K562 (cell line): ENCODE data around the gene VRK2. TPM values are rescaled to one million over a fixed set of nuclear protein-coding genes. Genes with fewer than 3 reads are reported as not detected.
A peak's percentile ranks its signal among the peaks of the same experiment; 100 is the strongest.

ENCODE experiments used
- ATAC-seq: fragments of 200-7000 bp; cut with Tn5 transposase; 3 replicates; pipeline ENCODE4 v1.9.1; 2020; ENCODE audit warnings: moderate library complexity
- BruUV-seq: library from RNA; stranded (reverse); fragments of 400-500 nt; replicated peaks from 2 replicates; lab custom pipeline; 2021; lab: Mats Ljungman, UMichigan
- CTCF ChIA-PET: fragments of 300-600 bp; formaldehyde crosslinking; extraction: SDS; loops from one replicate; lab custom pipeline; 2021; ENCODE audit warnings: low intra/inter-chr PET ratio; lab: Yijun Ruan, JAX
- POLR2A ChIA-PET: fragments of 300-600, 350-650 bp; sonication (Branson Sonifier 250); formaldehyde crosslinking; extraction: SDS; loops from one replicate; lab custom pipeline; 2021; ENCODE audit warnings: antibody characterized with exemption, inconsistent platforms; lab: Yijun Ruan, JAX
- DNase-seq, 4 experiments: peaks; one replicate each; pipeline versions ENCODE4 v3.0.0 to v3.0.0-alpha.2; 2011 to 2018; ENCODE audit warnings: low spot score in 3 of 4, mixed read lengths in 3 of 4; ENCODE audit errors: extremely low read depth in 1 of 4
- FAIRE-seq: peaks from 2 replicates; lab custom pipeline; 2011; peaks lifted over from hg19 to GRCh38; lab: Jason Lieb, UNC
- H2AFZ ChIP-seq: 2 replicates; pipeline ENCODE4 v1.6.0; 2011; ENCODE audit warnings: low read depth, low read length, control low read depth, inconsistent platforms
- H3K27ac ChIP-seq: fragments of 200-600 bp; 3 replicates; pipeline ENCODE4 v1.8.0; 2011; ENCODE audit warnings: low read depth, mild to moderate bottlenecking, control low read depth, inconsistent platforms, low read length, moderate library complexity, mixed read lengths; ENCODE audit errors: extremely low read depth
- H3K27me3 ChIP-seq, 2 experiments: fragments of 300-600 bp in 1 of 2; 2 replicates in 1 of 2; 3 replicates in 1 of 2; pipeline versions ENCODE4 v1.6.0 to v1.8.0; 2011; ENCODE audit warnings: inconsistent platforms in 2 of 2, low read length in 2 of 2, mild to moderate bottlenecking in 1 of 2, mixed read lengths in 1 of 2, moderate library complexity in 1 of 2; ENCODE audit not compliant: control insufficient read depth in 2 of 2, insufficient read depth in 2 of 2
- H3K36me3 ChIP-seq: fragments of 300-600 bp; 3 replicates; pipeline ENCODE4 v1.8.0; 2011; ENCODE audit warnings: mild to moderate bottlenecking, low read length, inconsistent platforms; ENCODE audit not compliant: control insufficient read depth, insufficient read depth
- H3K4me1 ChIP-seq, 2 experiments: fragments of 200-600 bp in 1 of 2; replicated peaks in 1 of 2; 2 replicates in 1 of 2; 3 replicates in 1 of 2; pipeline versions ENCODE4 v1.5.1 to v1.8.0; 2011; ENCODE audit warnings: inconsistent platforms in 2 of 2, low read length in 2 of 2, mild to moderate bottlenecking in 1 of 2, mixed read lengths in 1 of 2, moderate library complexity in 1 of 2; ENCODE audit not compliant: control insufficient read depth in 2 of 2, insufficient read depth in 2 of 2
- H3K4me2 ChIP-seq: 2 replicates; pipeline ENCODE4 v1.6.1; 2011; ENCODE audit warnings: low read length, control low read depth, inconsistent platforms, mixed read lengths; ENCODE audit not compliant: insufficient read depth
- H3K4me3 ChIP-seq: fragments of 200-600 bp; sonication (generic), shearing (Covaris generic); 2 replicates; pipeline ENCODE4 v1.5.1; 2016; ENCODE audit warnings: control low read depth, inconsistent platforms
- H3K79me2 ChIP-seq: fragments of 200-600 bp; 3 replicates; pipeline ENCODE4 v1.8.0; 2011; ENCODE audit warnings: low read length, inconsistent platforms; ENCODE audit not compliant: control insufficient read depth, insufficient read depth
- H3K9ac ChIP-seq, 2 experiments: 2 replicates each; pipeline versions ENCODE4 v1.6.0 to v1.6.1; 2011; ENCODE audit warnings: low read depth in 2 of 2, low read length in 2 of 2, control low read depth in 1 of 2, inconsistent platforms in 1 of 2, mild to moderate bottlenecking in 1 of 2, mixed read lengths in 1 of 2; ENCODE audit not compliant: insufficient read depth in 1 of 2
- H3K9me1 ChIP-seq: one replicate; pipeline ENCODE4 v1.6.0; 2011; ENCODE audit warnings: inconsistent platforms, mild to moderate bottlenecking, low read length, moderate library complexity; ENCODE audit not compliant: control insufficient read depth, insufficient read depth
- H3K9me3 ChIP-seq: replicated peaks from 2 replicates; pipeline ENCODE4 v1.5.1; 2011; ENCODE audit warnings: low read depth, low read length, inconsistent platforms; ENCODE audit not compliant: control insufficient read depth, insufficient read depth
- H4K20me1 ChIP-seq: replicated peaks from 2 replicates; pipeline ENCODE4 v1.6.1; 2011; ENCODE audit warnings: low read length, inconsistent platforms, mixed read lengths; ENCODE audit not compliant: control insufficient read depth, insufficient read depth
- C11orf30 ChIP-seq: fragments of 450-650 bp; IDR thresholded peaks from 2 replicates; pipeline ENCODE4 v1.6.1; 2016; ENCODE audit warnings: low read depth, mild to moderate bottlenecking
- HDAC3 ChIP-seq: fragments of 450-650 bp; IDR thresholded peaks from 2 replicates; pipeline ENCODE4 v1.6.1; 2018; ENCODE audit warnings: borderline replicate concordance, mild to moderate bottlenecking, moderate library complexity; ENCODE audit not compliant: partially characterized antibody
- HEY1 ChIP-seq: fragments of 250-450 bp; sonication (Bioruptor Pico); IDR thresholded peaks from 2 replicates; pipeline ENCODE4 v1.5.0; 2020; ENCODE audit warnings: mild to moderate bottlenecking, moderate library complexity, borderline replicate concordance
- KAT2B ChIP-seq: IDR thresholded peaks from one replicate; pipeline ENCODE4 v1.6.1; 2012; ENCODE audit warnings: low read depth, mild to moderate bottlenecking, control low read depth, inconsistent platforms, low read length, moderate library complexity
- MEIS2 ChIP-seq: fragments of 450-650 bp; IDR thresholded peaks from 2 replicates; pipeline ENCODE4 v1.6.1; 2014; ENCODE audit warnings: mild to moderate bottlenecking; ENCODE audit not compliant: partially characterized antibody
- PHF8 ChIP-seq: fragments of 200-600 bp; sonication (generic); IDR thresholded peaks from 2 replicates; pipeline ENCODE4 v1.6.1; 2012; ENCODE audit warnings: mixed run types, mild to moderate bottlenecking, inconsistent platforms, low read length, moderate library complexity, borderline replicate concordance
- ZNF282 ChIP-seq: sonication (generic); formaldehyde crosslinking; IDR thresholded peaks from 2 replicates; pipeline ENCODE4 v1.8.1; 2023; ENCODE audit warnings: missing genetic modification reagents
- ZNF316 ChIP-seq: fragments of 450-650 bp; IDR thresholded peaks from 2 replicates; pipeline ENCODE4 v1.6.1; 2016
- ZNF589 ChIP-seq: fragments of 200-800 bp; sonication (Bioruptor generic); IDR thresholded peaks from 2 replicates; pipeline ENCODE4 v1.6.1; 2016; ENCODE audit warnings: low read depth, missing genetic modification characterization, missing compliant biosample characterization
- WGBS: fragments of 100-300 bp; shearing (Covaris generic); methylation state at CpG from one replicate; pipeline ENCODE4 v1.1.6; 2016; ENCODE audit warnings: low coverage, mixed read lengths; ENCODE audit not compliant: insufficient coverage; ENCODE audit errors: missing lambda C conversion rate; 5-methylcytosine and 5-hydroxymethylcytosine counted together
- in situ Hi-C: fragments of 300-500 bp; cut with MboI; formaldehyde crosslinking; loops from 4 replicates; pipeline ENCODE4 v1.15.0; 2018; ENCODE audit warnings: inconsistent platforms, mixed read lengths
- intact Hi-C: fragments of 100-400 bp; cut with micrococcal nuclease; formaldehyde crosslinking; loops from 2 replicates; pipeline ENCODE4 v1.14.2; 2022
- polyA plus RNA-seq, 8 experiments: library from polyadenylated mRNA; depleted of rRNA in 4 of 8; stranded (reverse) in 5 of 8; unstranded in 3 of 8; fragments of >200 nt; fragmentation: Nextera tagmentation in 2 of 8; fragmentation: Illumina TruSeq in 1 of 8; extraction: Ambion mirVana in 2 of 8; extraction: Trizol in 1 of 8; gene quantifications; 2 replicates each; pipeline versions ENCODE4 v1.2.1 to v1.2.3, GENCODE V29; 2011 to 2014; ENCODE audit warnings: inconsistent platforms in 1 of 8, missing spikeins in 1 of 8
- total RNA-seq, 7 experiments: library from RNA; depleted of rRNA in 6 of 7; stranded (reverse); fragments of >200 nt in 6 of 7; fragmentation: Illumina TruSeq in 2 of 7; extraction: Trizol in 2 of 7; gene quantifications; 2 replicates each; pipeline versions ENCODE4 v1.2.1 to v1.2.3, GENCODE V29; 2011 to 2021; ENCODE audit warnings: low replicate concordance in 1 of 7
- TF ChIP-seq, protein P1 (sequence below): IDR thresholded peaks from 2 replicates; pipeline ENCODE4 v1.6.1; 2011; ENCODE audit warnings: borderline replicate concordance, low read depth, mild to moderate bottlenecking, moderate library complexity, low read length; ENCODE audit not compliant: insufficient read depth, poor library complexity, severe bottlenecking
- TF ChIP-seq, protein P2 (sequence below), 2 experiments: fragments of 450-650 bp in 1 of 2; sonication (generic) in 1 of 2; formaldehyde crosslinking in 1 of 2; IDR thresholded peaks in 1 of 2; conservative IDR thresholded peaks in 1 of 2; 2 replicates each; pipeline versions ENCODE4 v1.6.1 to v1.8.1; 2016 to 2023; ENCODE audit warnings: mild to moderate bottlenecking in 2 of 2, moderate library complexity in 2 of 2, inconsistent platforms in 1 of 2, missing genetic modification reagents in 1 of 2
- TF ChIP-seq, protein P3 (sequence below), 2 experiments: IDR thresholded peaks in 1 of 2; conservative IDR thresholded peaks in 1 of 2; 2 replicates each; pipeline ENCODE4 v1.6.1; 2016; ENCODE audit warnings: low read depth in 2 of 2, mild to moderate bottlenecking in 1 of 2, missing compliant biosample characterization in 1 of 2, missing genetic modification characterization in 1 of 2, moderate library complexity in 1 of 2

The VRK2 gene
- total and polyA plus RNA-seq, 9 of the 15 experiments (the other 6 are each of a cell fraction or from before 2014, with no cell fraction given), result 22.6 to 49.2 (median 36.2) TPM

DNA sequence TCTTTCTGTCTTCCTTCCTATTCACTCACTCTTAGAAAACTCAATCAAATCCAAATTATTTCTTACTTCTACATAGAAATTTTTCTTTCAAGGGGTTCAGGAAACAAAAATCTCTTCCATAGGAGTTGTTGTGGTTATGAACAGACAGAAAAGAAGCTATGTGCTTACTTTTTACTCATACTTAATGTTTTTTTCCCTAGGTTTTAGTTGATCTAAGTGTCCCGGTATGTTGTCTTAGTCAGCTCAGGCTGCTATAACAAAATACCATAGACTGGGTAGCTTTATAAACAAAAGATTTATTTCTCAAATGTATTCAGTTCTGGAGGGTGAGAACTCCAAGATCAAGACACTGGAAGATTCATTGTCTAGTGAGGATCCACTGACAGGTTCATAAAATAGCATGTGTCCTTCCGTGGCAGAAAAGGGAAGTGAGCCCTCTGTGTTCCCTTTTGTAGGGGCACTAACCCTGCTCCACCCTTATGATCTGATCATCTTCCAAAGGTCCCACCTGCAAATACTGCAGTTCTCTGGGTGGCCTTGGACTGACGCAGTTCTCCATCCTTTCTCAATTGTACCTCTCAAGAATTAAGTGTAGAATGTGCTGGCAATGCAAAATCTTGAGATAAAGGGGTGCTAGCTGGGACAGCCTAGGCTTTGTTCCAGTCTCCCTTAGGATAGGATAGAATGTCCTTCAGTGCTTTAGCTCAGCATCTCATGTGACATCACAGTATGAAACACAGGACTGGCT is 14.4 kb upstream of the VRK2 start:
- CTCF ChIA-PET, result no interaction called here
- H4K20me1 ChIP-seq, result no peaks in the 10 kb centered on the region
- ATAC-seq (peak; percentile 66), DNase-seq (no peak), FAIRE-seq (no peak)
- H2AFZ ChIP-seq, result no peak overlapping the region
- H3K9me1 ChIP-seq, result no peaks in the 10 kb centered on the region
- no peaks in the 10 kb centered on the region; a peak in 1 of 5 replicates for H3K4me1 ChIP-seq
- H3K9me3 ChIP-seq, result no peaks in the 10 kb centered on the region
- H3K4me2 ChIP-seq, result no peak overlapping the region
- no peaks in the 10 kb centered on the region for H3K79me2 ChIP-seq
- in situ Hi-C loops (no loop called here), intact Hi-C loops (no loop called here)
- no peak overlapping the region for H3K27ac ChIP-seq
- H3K9ac ChIP-seq, result no peak overlapping the region
- WGBS, result 11% methylated on average over 3 of the region's 3 CpGs
- BruUV-seq, result no TSS peak
- no peaks in the 10 kb centered on the region for H3K36me3 ChIP-seq
- no peaks in the 10 kb centered on the region for H3K27me3 ChIP-seq
- POLR2A ChIA-PET, result no interaction called here
- no peak overlapping the region for H3K4me3 ChIP-seq
- no peak for TF ChIP-seq ZNF282 (CRISPR knock-in tag)
- no peak for TF ChIP-seq KAT2B
- TF ChIP-seq PHF8, result no peak
- TF ChIP-seq, protein P1, sequence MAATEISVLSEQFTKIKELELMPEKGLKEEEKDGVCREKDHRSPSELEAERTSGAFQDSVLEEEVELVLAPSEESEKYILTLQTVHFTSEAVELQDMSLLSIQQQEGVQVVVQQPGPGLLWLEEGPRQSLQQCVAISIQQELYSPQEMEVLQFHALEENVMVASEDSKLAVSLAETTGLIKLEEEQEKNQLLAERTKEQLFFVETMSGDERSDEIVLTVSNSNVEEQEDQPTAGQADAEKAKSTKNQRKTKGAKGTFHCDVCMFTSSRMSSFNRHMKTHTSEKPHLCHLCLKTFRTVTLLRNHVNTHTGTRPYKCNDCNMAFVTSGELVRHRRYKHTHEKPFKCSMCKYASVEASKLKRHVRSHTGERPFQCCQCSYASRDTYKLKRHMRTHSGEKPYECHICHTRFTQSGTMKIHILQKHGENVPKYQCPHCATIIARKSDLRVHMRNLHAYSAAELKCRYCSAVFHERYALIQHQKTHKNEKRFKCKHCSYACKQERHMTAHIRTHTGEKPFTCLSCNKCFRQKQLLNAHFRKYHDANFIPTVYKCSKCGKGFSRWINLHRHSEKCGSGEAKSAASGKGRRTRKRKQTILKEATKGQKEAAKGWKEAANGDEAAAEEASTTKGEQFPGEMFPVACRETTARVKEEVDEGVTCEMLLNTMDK, result no peak
- TF ChIP-seq HDAC3, result no peak
- TF ChIP-seq ZNF589, result no peak
- TF ChIP-seq, protein P2, sequence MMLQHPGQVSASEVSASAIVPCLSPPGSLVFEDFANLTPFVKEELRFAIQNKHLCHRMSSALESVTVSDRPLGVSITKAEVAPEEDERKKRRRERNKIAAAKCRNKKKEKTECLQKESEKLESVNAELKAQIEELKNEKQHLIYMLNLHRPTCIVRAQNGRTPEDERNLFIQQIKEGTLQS (IDR thresholded peaks at IDR 0.05), result no peak
- TF ChIP-seq, protein P2 (CRISPR knock-in tag; conservative IDR thresholded peaks at IDR 0.05), result no peak
- 0 out of 2 replicates have a peak, but pooled peaks have one; percentile 21 for TF ChIP-seq ZNF316
- peak; percentile 21; the same call in 1 of the 2 replicates for TF ChIP-seq C11orf30
- TF ChIP-seq, protein P3, sequence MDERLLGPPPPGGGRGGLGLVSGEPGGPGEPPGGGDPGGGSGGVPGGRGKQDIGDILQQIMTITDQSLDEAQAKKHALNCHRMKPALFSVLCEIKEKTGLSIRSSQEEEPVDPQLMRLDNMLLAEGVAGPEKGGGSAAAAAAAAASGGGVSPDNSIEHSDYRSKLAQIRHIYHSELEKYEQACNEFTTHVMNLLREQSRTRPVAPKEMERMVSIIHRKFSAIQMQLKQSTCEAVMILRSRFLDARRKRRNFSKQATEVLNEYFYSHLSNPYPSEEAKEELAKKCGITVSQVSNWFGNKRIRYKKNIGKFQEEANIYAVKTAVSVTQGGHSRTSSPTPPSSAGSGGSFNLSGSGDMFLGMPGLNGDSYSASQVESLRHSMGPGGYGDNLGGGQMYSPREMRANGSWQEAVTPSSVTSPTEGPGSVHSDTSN (CRISPR knock-in tag; IDR thresholded peaks at IDR 0.05; ENCODE audit: low read depth), result no peak
- TF ChIP-seq, protein P3 (tag; conservative IDR thresholded peaks at IDR 0.05; ENCODE audit: low read depth), result peak; percentile 41; the same call in 1 of the 2 replicates
- peak; percentile 32 for TF ChIP-seq MEIS2
- TF ChIP-seq HEY1 (CRISPR knock-in tag), result no peak
